AG04449 (cell line): Measurements from ENCODE around the gene NSG1.

Experiments used
- CTCF ChIA-PET: fragments of 350-600 bp; formaldehyde crosslinking; extraction: SDS; loops from one replicate; lab custom pipeline; 2021; ENCODE audit warnings: antibody characterized with exemption; lab: Yijun Ruan, JAX
- POLR2A ChIA-PET: fragments of 400-600, 350-600 bp; formaldehyde crosslinking; extraction: SDS; loops from one replicate; lab custom pipeline; 2020; ENCODE audit warnings: antibody characterized with exemption, inconsistent platforms; lab: Yijun Ruan, JAX
- DNase-seq: peaks from one replicate; pipeline ENCODE4 v3.0.0-alpha.2; 2010; ENCODE audit warnings: low read depth, low spot score
- H3K4me3 ChIP-seq: 2 replicates; pipeline ENCODE4 v1.5.1; 2011; ENCODE audit warnings: low read depth, mild to moderate bottlenecking, control low read depth, low read length
- TF ChIP-seq, protein P1 (sequence below): IDR thresholded peaks from one replicate; pipeline ENCODE4 v1.5.1; 2011; ENCODE audit warnings: mild to moderate bottlenecking, moderate library complexity, low read length, control low read depth, inconsistent platforms; ENCODE audit not compliant: insufficient read depth; ENCODE audit errors: missing control alignments

Gene NSG1

DNA sequence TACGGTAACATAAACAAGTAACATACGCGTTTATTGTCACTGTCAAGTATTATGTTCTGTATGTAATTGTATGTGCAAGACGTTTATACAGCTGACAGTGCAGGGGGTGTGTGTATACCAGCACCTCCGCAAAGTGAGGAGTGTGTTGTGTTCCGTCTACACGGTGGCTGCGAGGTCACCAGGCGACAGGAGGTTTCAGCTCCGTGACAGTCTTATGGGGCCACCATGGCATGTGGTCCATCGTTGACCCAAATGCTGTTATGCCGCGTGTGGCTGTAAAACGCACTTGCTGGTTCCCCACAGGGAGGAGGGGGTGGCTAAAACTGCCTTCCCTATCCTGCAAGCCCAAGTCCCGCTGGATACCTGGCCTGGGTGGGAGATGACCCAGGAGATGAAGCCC lies 25.0 kb downstream of the NSG1 start:
- POLR2A ChIA-PET, result no interaction called here
- TF ChIP-seq, protein P1, sequence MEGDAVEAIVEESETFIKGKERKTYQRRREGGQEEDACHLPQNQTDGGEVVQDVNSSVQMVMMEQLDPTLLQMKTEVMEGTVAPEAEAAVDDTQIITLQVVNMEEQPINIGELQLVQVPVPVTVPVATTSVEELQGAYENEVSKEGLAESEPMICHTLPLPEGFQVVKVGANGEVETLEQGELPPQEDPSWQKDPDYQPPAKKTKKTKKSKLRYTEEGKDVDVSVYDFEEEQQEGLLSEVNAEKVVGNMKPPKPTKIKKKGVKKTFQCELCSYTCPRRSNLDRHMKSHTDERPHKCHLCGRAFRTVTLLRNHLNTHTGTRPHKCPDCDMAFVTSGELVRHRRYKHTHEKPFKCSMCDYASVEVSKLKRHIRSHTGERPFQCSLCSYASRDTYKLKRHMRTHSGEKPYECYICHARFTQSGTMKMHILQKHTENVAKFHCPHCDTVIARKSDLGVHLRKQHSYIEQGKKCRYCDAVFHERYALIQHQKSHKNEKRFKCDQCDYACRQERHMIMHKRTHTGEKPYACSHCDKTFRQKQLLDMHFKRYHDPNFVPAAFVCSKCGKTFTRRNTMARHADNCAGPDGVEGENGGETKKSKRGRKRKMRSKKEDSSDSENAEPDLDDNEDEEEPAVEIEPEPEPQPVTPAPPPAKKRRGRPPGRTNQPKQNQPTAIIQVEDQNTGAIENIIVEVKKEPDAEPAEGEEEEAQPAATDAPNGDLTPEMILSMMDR, result no peak
- H3K4me3 ChIP-seq, result no peak overlapping the region
- no peak for DNase-seq
- CTCF ChIA-PET, result interaction anchor here (0.6 to 1.2 kb wide), 2 partner anchors 66 to 157 kb away, joined by 3 read pairs; no protein-coding TSS in a partner anchor

DNA sequence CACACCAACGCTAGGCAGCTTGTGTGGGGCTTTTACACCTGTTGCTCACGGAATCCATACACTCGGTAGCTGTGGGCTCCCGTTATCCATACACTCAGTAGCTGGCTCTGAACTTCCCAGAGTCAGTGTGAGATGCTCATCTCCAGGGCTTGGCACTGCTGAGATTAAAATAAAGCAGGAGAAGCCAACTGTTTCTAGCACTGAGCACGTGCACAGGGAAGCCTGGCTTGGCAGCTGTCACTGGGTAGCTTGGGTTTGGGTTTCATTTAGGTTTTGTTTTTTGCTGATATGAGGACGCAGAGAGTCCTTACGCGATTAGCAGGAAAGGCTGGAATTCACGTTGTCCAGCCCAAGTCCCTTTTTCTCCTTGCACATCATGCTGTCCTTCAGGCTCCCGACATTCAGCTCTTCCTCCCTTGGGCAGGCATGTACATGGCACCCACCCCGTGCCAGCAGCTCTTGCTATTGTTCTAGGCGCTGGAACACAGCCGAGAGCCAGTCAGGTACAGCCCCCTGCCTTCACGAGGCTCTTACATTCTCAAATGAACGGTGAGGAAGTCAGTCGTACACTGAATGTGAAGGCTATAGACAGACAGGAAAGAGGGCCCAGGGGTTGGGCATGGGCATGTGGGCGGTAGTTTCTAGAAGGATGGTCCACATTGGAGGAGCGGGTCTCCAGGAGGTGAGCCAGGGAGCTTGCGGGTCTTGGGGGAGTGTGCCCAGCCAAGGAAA lies 25.9 kb downstream of the NSG1 start:
- no peak for DNase-seq
- H3K4me3 ChIP-seq, result no peak overlapping the region
- TF ChIP-seq, protein P1, result no peak
- CTCF ChIA-PET, result interaction anchor here (1.5 kb wide), 1 partner anchor 18 kb away, joined by 5 read pairs; no protein-coding TSS in a partner anchor
- POLR2A ChIA-PET, result no interaction called here

DNA sequence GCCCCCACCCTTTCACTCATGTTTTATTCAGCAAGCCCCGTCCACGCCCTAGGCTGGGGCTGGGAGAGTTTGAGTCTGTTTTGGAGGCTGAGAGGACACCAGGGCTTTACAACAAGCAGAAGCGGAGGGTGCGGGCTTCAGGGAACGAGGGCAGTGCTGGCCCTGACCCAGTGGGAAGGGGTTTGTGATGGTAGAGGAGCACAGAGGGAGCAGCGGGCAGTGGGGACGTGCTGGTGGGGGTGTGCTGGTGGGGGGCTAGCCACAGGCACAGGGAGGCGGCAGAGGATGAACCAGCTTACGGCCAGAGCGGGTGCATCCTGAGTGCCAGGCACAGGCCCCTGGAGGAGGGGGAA lies 26.4 kb downstream of the NSG1 start:
- H3K4me3 ChIP-seq, result no peak overlapping the region
- ChIA-PET POLR2A (no interaction called here), CTCF (interaction anchor here (1.5 kb wide), 1 partner anchor 17 kb away, joined by 5 read pairs; no protein-coding TSS in a partner anchor)
- DNase-seq, result no peak
- TF ChIP-seq, protein P1, result no peak

DNA sequence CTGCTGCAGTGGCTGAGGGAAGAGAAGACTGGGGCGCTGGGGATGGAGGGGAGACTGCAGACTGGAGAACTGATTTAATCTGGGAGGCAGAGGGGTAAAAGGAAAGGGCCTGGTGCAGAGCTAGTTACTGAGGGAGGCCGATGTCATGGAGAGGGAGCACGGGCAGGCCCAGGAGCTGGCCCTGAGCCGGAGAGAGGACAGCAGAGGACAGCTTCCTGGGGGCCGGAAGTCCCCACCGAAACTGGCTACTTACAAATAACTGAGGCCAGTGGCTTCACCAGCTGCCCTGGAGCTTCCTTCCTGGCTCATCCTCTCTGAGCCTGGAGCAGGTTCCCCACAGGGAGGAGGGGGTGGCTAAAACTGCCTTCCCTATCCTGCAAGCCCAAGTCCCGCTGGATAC lies 26.9 kb downstream of the NSG1 start:
- CTCF ChIA-PET, result interaction anchor here (1.5 kb wide), 1 partner anchor 17 kb away, joined by 5 read pairs; no protein-coding TSS in a partner anchor
- H3K4me3 ChIP-seq, result no peak overlapping the region
- TF ChIP-seq, protein P1, result no peak
- POLR2A ChIA-PET, result no interaction called here
- no peak for DNase-seq

DNA sequence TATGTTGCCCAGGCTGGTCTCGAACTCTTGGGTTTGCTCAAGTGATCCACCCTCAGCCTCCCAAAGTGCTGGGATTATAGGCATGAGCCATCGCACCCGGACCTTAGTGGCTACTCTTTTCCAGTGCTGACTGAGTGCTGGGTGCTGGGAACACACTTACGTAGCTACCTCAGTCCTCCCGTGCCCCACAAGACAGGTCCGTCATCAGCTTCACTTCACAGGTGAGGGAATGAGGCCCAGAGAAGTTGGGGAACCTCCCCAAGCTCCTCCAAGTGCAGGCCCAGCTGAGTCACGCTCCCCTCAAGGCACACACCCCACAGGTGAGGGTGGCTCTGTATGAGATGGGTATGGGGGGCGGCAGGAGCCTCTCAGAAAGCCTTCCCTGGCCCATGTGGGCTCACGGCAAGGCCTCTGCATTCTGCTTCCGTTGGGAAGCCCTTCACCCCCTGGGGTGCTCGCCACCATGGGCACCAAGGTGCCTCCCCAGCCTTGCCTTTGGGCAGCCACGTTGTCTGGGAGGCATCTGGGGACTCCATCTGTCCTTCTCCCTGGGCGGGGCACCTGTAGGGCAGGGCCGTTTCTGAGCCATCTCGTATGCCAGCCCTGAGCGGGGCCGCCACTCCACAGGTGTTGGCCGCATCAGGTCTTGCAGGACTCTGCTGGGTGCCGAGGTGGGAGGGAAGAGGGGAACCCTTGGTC lies 28.4 kb downstream of the NSG1 start:
- ChIA-PET CTCF (interaction anchor here (3.2 kb wide), 1 partner anchor 16 kb away, joined by 22 read pairs; no protein-coding TSS in a partner anchor), POLR2A (no interaction called here)
- no peak for DNase-seq
- TF ChIP-seq, protein P1, result no peak
- H3K4me3 ChIP-seq, result no peak overlapping the region
